B cell (primary cell): ENCODE results near the gene BTBD10. TPM values are rescaled to one million over a fixed set of nuclear protein-coding genes. Genes with fewer than 3 reads are reported as not detected.

Experiments
- ATAC-seq: fragments of 200-7000 bp; cut with Tn5 transposase; one replicate; pipeline ENCODE4 v1.10.0; 2021; ENCODE audit warnings: low read depth, mild to moderate bottlenecking, moderate number of reproducible peaks, moderate library complexity
- CTCF ChIA-PET: fragments of 350-600 bp; sonication (Branson Sonifier 250); formaldehyde crosslinking; loops from one replicate; lab custom pipeline; 2021; ENCODE audit warnings: antibody characterized with exemption, inconsistent platforms; lab: Charles Lee
- POLR2A ChIA-PET: fragments of 350-600 bp; sonication (Branson Sonifier 250); formaldehyde crosslinking; loops from one replicate; lab custom pipeline; 2021; ENCODE audit warnings: antibody characterized with exemption; lab: Charles Lee
- DNase-seq: peaks from one replicate; pipeline ENCODE4 v3.0.0; 2013
- H2AFZ ChIP-seq: 2 replicates; pipeline ENCODE4 v1.6.1; 2012; ENCODE audit warnings: mild to moderate bottlenecking, low read depth, low read length; ENCODE audit not compliant: insufficient read depth, poor library complexity, severe bottlenecking
- H3K27ac ChIP-seq, 2 donors: 1 replicate in 1 of 2; 2 replicates in 1 of 2; pipeline ENCODE4 v1.5.1; 2012 to 2013; ENCODE audit warnings: low read length in 2 of 2, mild to moderate bottlenecking in 2 of 2, moderate library complexity in 1 of 2
- H3K27me3 ChIP-seq, 4 experiments: fragments of 200-600 bp in 1 of 4; sonication (generic) in 1 of 4; replicated peaks in 1 of 4; 1 replicate in 2 of 4; 2 replicates in 2 of 4; pipeline versions ENCODE4 v1.6.1 to v1.7.0; 2013 to 2016; ENCODE audit warnings: low read length in 3 of 4, mild to moderate bottlenecking in 2 of 4, mixed read lengths in 1 of 4, moderate library complexity in 1 of 4; ENCODE audit not compliant: insufficient read depth in 4 of 4, control insufficient read depth in 3 of 4; ENCODE audit errors: control extremely low read depth in 1 of 4
- H3K36me3 ChIP-seq, 2 experiments: replicated peaks in 1 of 2; 1 replicate in 1 of 2; 2 replicates in 1 of 2; pipeline versions ENCODE4 v1.6.1 to v1.7.1; 2013; ENCODE audit warnings: low read length in 1 of 2; ENCODE audit not compliant: insufficient read depth in 2 of 2, control insufficient read depth in 1 of 2; ENCODE audit errors: control extremely low read depth in 1 of 2, extremely low read depth in 1 of 2
- H3K4me1 ChIP-seq, 2 donors: fragments of 200-600 bp in 1 of 2; sonication (generic) in 1 of 2; 1 replicate in 1 of 2; 2 replicates in 1 of 2; pipeline versions ENCODE4 v1.5.1 to v1.6.1; 2013 to 2017; ENCODE audit warnings: low read length in 2 of 2; ENCODE audit not compliant: control insufficient read depth in 2 of 2, insufficient read depth in 2 of 2
- H3K4me2 ChIP-seq: replicated peaks from 2 replicates; pipeline ENCODE3; 2012; ENCODE audit warnings: mild to moderate bottlenecking, low read depth, low read length; ENCODE audit not compliant: poor library complexity, severe bottlenecking
- H3K4me3 ChIP-seq, 5 experiments: fragments of 200-600 bp in 1 of 5; sonication (generic) in 1 of 5; 1 replicate in 3 of 5; 2 replicates in 2 of 5; pipeline versions ENCODE4 v1.5.1 to v1.7.0; 2011 to 2016; ENCODE audit warnings: low read length in 4 of 5, mild to moderate bottlenecking in 4 of 5, low read depth in 2 of 5, control low read depth in 1 of 5, moderate library complexity in 1 of 5; ENCODE audit not compliant: insufficient read depth in 1 of 5; ENCODE audit errors: control extremely low read depth in 1 of 5, extremely low read depth in 1 of 5
- H3K79me2 ChIP-seq: fragments of 200-600 bp; sonication (generic); one replicate; pipeline ENCODE4 v1.6.0; 2016; ENCODE audit warnings: low read length; ENCODE audit not compliant: control insufficient read depth, insufficient read depth
- H3K9ac ChIP-seq: fragments of 200-600 bp; sonication (generic); 2 replicates; pipeline ENCODE4 v1.6.1; 2017; ENCODE audit warnings: mild to moderate bottlenecking, low read length, moderate library complexity
- H3K9me3 ChIP-seq, 3 donors: one replicate each; pipeline versions ENCODE4 v1.6.1 to v1.7.1; 2013; ENCODE audit warnings: low read length in 2 of 3; ENCODE audit not compliant: control insufficient read depth in 2 of 3, insufficient read depth in 1 of 3; ENCODE audit errors: control extremely low read depth in 1 of 3
- H4K20me1 ChIP-seq: 2 replicates; pipeline ENCODE4 v1.6.0; 2012; ENCODE audit warnings: mild to moderate bottlenecking, low read length; ENCODE audit not compliant: insufficient read depth, control insufficient read depth, poor library complexity, severe bottlenecking
- H3K27ac Mint-ChIP-seq: one replicate; pipeline ENCODE4 v1.8.0; 2021; ENCODE audit warnings: mixed read lengths
- H3K27me3 Mint-ChIP-seq: one replicate; pipeline ENCODE4 v1.8.0; 2021; ENCODE audit warnings: mixed read lengths
- H3K4me1 Mint-ChIP-seq: one replicate; pipeline ENCODE4 v1.8.0; 2021; ENCODE audit warnings: mixed read lengths
- H3K4me3 Mint-ChIP-seq: one replicate; pipeline ENCODE4 v1.8.0; 2021; ENCODE audit warnings: mixed read lengths
- H3K9me3 Mint-ChIP-seq: one replicate; pipeline ENCODE4 v1.8.0; 2022; ENCODE audit warnings: mixed read lengths; ENCODE audit not compliant: insufficient read depth
- CTCF ChIP-seq: fragments of 200-600 bp; IDR thresholded peaks from one replicate; pipeline ENCODE4 v1.8.0; 2022; ENCODE audit warnings: antibody characterized with exemption, mild to moderate bottlenecking
- EZH2 ChIP-seq: IDR thresholded peaks from 2 replicates; pipeline ENCODE4 v1.6.1; 2012; ENCODE audit warnings: borderline replicate concordance, low read depth, mild to moderate bottlenecking, moderate library complexity, low read length; ENCODE audit not compliant: insufficient read depth, poor library complexity, severe bottlenecking
- WGBS: methylation state at CpG from one replicate; pipeline ENCODE4 v1.1.5; 2013; ENCODE audit warnings: missing lambda C conversion rate; ENCODE audit not compliant: insufficient coverage; 5-methylcytosine and 5-hydroxymethylcytosine counted together
- intact Hi-C: fragments of 100-400 bp; cut with micrococcal nuclease; formaldehyde crosslinking; loops from one replicate; pipeline ENCODE4 v1.10.0; 2022
- polyA plus RNA-seq: library from polyadenylated mRNA; depleted of rRNA; stranded (reverse); fragments of >200 nt; gene quantifications from 2 replicates; pipeline ENCODE4 v1.2.3, GENCODE V29; 2012
- total RNA-seq, 2 donors: library from RNA; stranded (reverse); fragments of 120-200 nt in 1 of 2; gene quantifications; 1 replicate in 1 of 2; 2 replicates in 1 of 2; pipeline versions ENCODE4 v1.2.3 to v1.2.4, GENCODE V29; 2013 to 2022

Gene BTBD10
- total and polyA plus RNA-seq, 2 donors (not counting 1 experiment from before 2014, with no cell fraction given) = 8.2 to 19.6 TPM

- Mint-ChIP-seq H3K4me1 (peaks cover 18% of the 10 kb centered on the region), H3K9me3 (no peaks in the 10 kb centered on the region), H3K27ac (no peak overlapping the region), H3K27me3 (no peaks in the 10 kb centered on the region), H3K4me3 (no peak overlapping the region)
- no peaks in the 10 kb centered on the region for H4K20me1 ChIP-seq
- WGBS = 96% methylated on average over 3 of the region's 6 CpGs
- intact Hi-C loops = no loop called here
- ChIA-PET CTCF (interaction anchor here (0.8 to 0.9 kb wide), 3 partner anchors 9 to 389 kb away, joined by 3 to 4 read pairs (median 3); no protein-coding TSS in a partner anchor), POLR2A (no interaction called here)
- no peaks in the 10 kb centered on the region for H3K27me3 ChIP-seq
- H3K9me3 ChIP-seq = no peaks in the 10 kb centered on the region
- H3K4me1 ChIP-seq = peaks cover 7 to 13% of the 10 kb centered on the region in 2 donors
- no peak overlapping the region for H3K4me2 ChIP-seq
- H2AFZ ChIP-seq = no peak overlapping the region
- ATAC-seq (no peak), DNase-seq (no peak)
- no peak overlapping the region for H3K4me3 ChIP-seq
- no peak overlapping the region for H3K27ac ChIP-seq
- TF ChIP-seq CTCF (no peak), EZH2 (no peak)
- no peaks in the 10 kb centered on the region for H3K79me2 ChIP-seq
- H3K36me3 ChIP-seq = peaks cover 1 to 40% of the 10 kb centered on the region in 2 experiments
- no peak overlapping the region for H3K9ac ChIP-seq
These were observed 110.3 kb downstream of the BTBD10 start for GRCh38 chr11:13352711-13353110.

GRCh38 chr11:13349581-13349980 is 113.4 kb downstream of the BTBD10 start:
- H3K9ac ChIP-seq = no peak overlapping the region
- H4K20me1 ChIP-seq = peaks cover 9% of the 10 kb centered on the region
- H3K79me2 ChIP-seq = peaks cover 6% of the 10 kb centered on the region
- H2AFZ ChIP-seq = no peak overlapping the region
- H3K27me3 ChIP-seq = no peaks in the 10 kb centered on the region
- H3K27ac ChIP-seq = no peak overlapping the region
- peaks cover 1 to 15% of the 10 kb centered on the region in 2 experiments for H3K36me3 ChIP-seq
- H3K27me3 Mint-ChIP-seq = no peaks in the 10 kb centered on the region
- no peak overlapping the region for H3K4me3 Mint-ChIP-seq
- no peak overlapping the region for H3K4me2 ChIP-seq
- H3K27ac Mint-ChIP-seq = no peak overlapping the region
- no peak for ATAC-seq
- no peaks in the 10 kb centered on the region for H3K9me3 ChIP-seq
- intact Hi-C loops = no loop called here
- TF ChIP-seq EZH2 (no peak), CTCF (no peak)
- H3K4me1 ChIP-seq = peaks cover 7 to 14% of the 10 kb centered on the region in 2 donors
- no peak overlapping the region for H3K4me3 ChIP-seq
- ChIA-PET POLR2A (no interaction called here), CTCF (interaction anchor here (1.2 kb wide), 1 partner anchor 36 kb away, joined by 4 read pairs; no protein-coding TSS in a partner anchor)
- WGBS = 100% methylated on average over 2 of the region's 6 CpGs
- DNase-seq = no peak
- H3K9me3 Mint-ChIP-seq = no peaks in the 10 kb centered on the region
- peaks cover 18% of the 10 kb centered on the region for H3K4me1 Mint-ChIP-seq
